Measurements from ENCODE around the gene ZNF239.
"Not testable (repeated sequence)": the region's sequence is repeated elsewhere in the genome, so short reads cannot be mapped to it uniquely, and the experiment has no call there.

The ZNF239 gene

GRCh38 chr10:43607199-43607573 is 32.8 kb upstream of the ZNF239 start:
- no peak for DNase-seq (ENCODE audit: low read depth)
- no peak for TF ChIP-seq CTCF (IDR thresholded peaks at IDR 0.05; ENCODE audit: insufficient read depth, low read depth, low read length, missing control alignments)

GRCh38 chr10:43606323-43607198 is 32.1 kb upstream of the ZNF239 start, which contains the start of gene ZNF485:
Gene ZNF485 (plus strand): TSS chr10:43606438. CDS start chr10:43607051, 613 bp downstream.
- peak within 1 kb of the TSS; percentile 65 for H3K4me3 ChIP-seq (ENCODE audit: low read length)
- no peak for TF ChIP-seq CTCF (IDR thresholded peaks at IDR 0.05; ENCODE audit: insufficient read depth, low read depth, low read length, missing control alignments)
- DNase-seq (ENCODE audit: low read depth): peak; percentile 51

More at GRCh38 chr10:43607199-43607573, 32.8 kb upstream of the ZNF239 start:
- peak overlapping the region; percentile 65 for H3K4me3 ChIP-seq (ENCODE audit: low read length)

- DNase-seq (ENCODE audit: low read depth): no peak
- no peak for TF ChIP-seq CTCF (IDR thresholded peaks at IDR 0.05; ENCODE audit: insufficient read depth, low read depth, low read length, missing control alignments)
- peak overlapping the region; percentile 65 for H3K4me3 ChIP-seq (ENCODE audit: low read length)
Observed at GRCh38 chr10:43605850-43606322, 31.5 kb upstream of the ZNF239 start.

GRCh38 chr10:43601576-43601975 is 27.2 kb upstream of the ZNF239 start:
- H3K4me3 ChIP-seq (ENCODE audit: low read length); DNase-seq (ENCODE audit: low read depth): not testable (repeated sequence)

- no peak for TF ChIP-seq CTCF (IDR thresholded peaks at IDR 0.05; ENCODE audit: insufficient read depth, low read depth, low read length, missing control alignments)
- DNase-seq (ENCODE audit: low read depth): no peak
- no peak overlapping the region for H3K4me3 ChIP-seq (ENCODE audit: low read length)
Observed at GRCh38 chr10:43599333-43599732, 24.9 kb upstream of the ZNF239 start.

GRCh38 chr10:43598446-43598845 is 24.0 kb upstream of the ZNF239 start:
- TF ChIP-seq CTCF (IDR thresholded peaks at IDR 0.05; ENCODE audit: insufficient read depth, low read depth, low read length, missing control alignments): no peak
- DNase-seq (ENCODE audit: low read depth): no peak
- H3K4me3 ChIP-seq (ENCODE audit: low read length): no peak overlapping the region

GRCh38 chr10:43596546-43596945 is 22.1 kb upstream of the ZNF239 start:
- no peak for TF ChIP-seq CTCF (IDR thresholded peaks at IDR 0.05; ENCODE audit: insufficient read depth, low read depth, low read length, missing control alignments)
- no peak for DNase-seq (ENCODE audit: low read depth)
- H3K4me3 ChIP-seq (ENCODE audit: low read length): no peak overlapping the region
